OCI-LY7 (cell line): ENCODE measurements around the gene HAVCR2. TPM values are rescaled to one million over a fixed set of nuclear protein-coding genes. Genes with fewer than 3 reads are reported as not detected.

Source experiments
- BruUV-seq: library from RNA; stranded (reverse); fragments of 400-500 nt; replicated peaks from 2 replicates; lab custom pipeline; 2021; lab: Mats Ljungman, UMichigan
- CTCF ChIA-PET: fragments of 300-600 bp; sonication (Branson Sonifier 250); formaldehyde crosslinking; loops from one replicate; lab custom pipeline; 2022; ENCODE audit warnings: antibody characterized with exemption; ENCODE audit not compliant: unreplicated experiment; lab: Charles Lee
- POLR2A ChIA-PET: fragments of 300-600 bp; sonication (Branson Sonifier 250); formaldehyde crosslinking; loops from one replicate; lab custom pipeline; 2022; ENCODE audit warnings: antibody characterized with exemption; lab: Charles Lee
- DNase-seq: peaks from one replicate; pipeline ENCODE4 v3.0.0-alpha.2; 2015; ENCODE audit warnings: low spot score
- H2AFZ ChIP-seq: fragments of 200-600 bp; sonication (generic), shearing (Covaris generic); 2 replicates; pipeline ENCODE4 v1.6.1; 2014; ENCODE audit warnings: mild to moderate bottlenecking, antibody characterized with exemption, low read length, moderate library complexity
- H3K27ac ChIP-seq: fragments of 200-600 bp; sonication (generic); 2 replicates; pipeline ENCODE4 v1.5.1; 2014; ENCODE audit warnings: mixed run types, low read depth, mild to moderate bottlenecking, moderate library complexity, low read length, inconsistent platforms; ENCODE audit not compliant: poor library complexity, severe bottlenecking
- H3K36me3 ChIP-seq: fragments of 200-600 bp; sonication (generic); 2 replicates; pipeline ENCODE4 v1.6.1; 2014; ENCODE audit warnings: mild to moderate bottlenecking, antibody characterized with exemption, low read length, moderate library complexity, mixed read lengths; ENCODE audit not compliant: insufficient read depth
- H3K4me1 ChIP-seq: fragments of 200-600 bp; sonication (generic); 2 replicates; pipeline ENCODE4 v1.5.1; 2014; ENCODE audit warnings: mild to moderate bottlenecking, low read length; ENCODE audit not compliant: insufficient read depth, poor library complexity, severe bottlenecking
- H3K4me2 ChIP-seq: fragments of 200-600 bp; sonication (generic); 2 replicates; pipeline ENCODE4 v1.6.1; 2014; ENCODE audit warnings: mild to moderate bottlenecking, low read length
- H3K4me3 ChIP-seq: fragments of 200-600 bp; sonication (generic); 2 replicates; pipeline ENCODE4 v1.5.1; 2014; ENCODE audit warnings: mild to moderate bottlenecking, low read depth, low read length; ENCODE audit not compliant: poor library complexity, severe bottlenecking
- H3K79me2 ChIP-seq: fragments of 200-600 bp; sonication (generic); 2 replicates; pipeline ENCODE4 v1.6.1; 2016; ENCODE audit warnings: low read depth, mild to moderate bottlenecking, low read length, moderate library complexity, mixed read lengths; ENCODE audit not compliant: insufficient read depth
- H3K9me2 ChIP-seq: fragments of 200-600 bp; sonication (generic); 2 replicates; pipeline ENCODE4 v1.6.1; 2016; ENCODE audit warnings: mild to moderate bottlenecking, low read length, mixed read lengths; ENCODE audit not compliant: insufficient read depth
- H3K9me3 ChIP-seq: fragments of 200-600 bp; sonication (generic); 2 replicates; pipeline ENCODE4 v1.6.1; 2014; ENCODE audit warnings: mild to moderate bottlenecking, mixed run types, low read length, mixed read lengths
- H4K20me1 ChIP-seq: fragments of 200-600 bp; sonication (generic); 2 replicates; pipeline ENCODE4 v1.6.1; 2014; ENCODE audit warnings: mild to moderate bottlenecking, antibody characterized with exemption, low read length, moderate library complexity, mixed read lengths; ENCODE audit not compliant: insufficient read depth
- CTCF ChIP-seq: fragments of 200-600 bp; sonication (generic); conservative IDR thresholded peaks from 2 replicates; pipeline ENCODE4 v1.5.1; 2014; ENCODE audit warnings: mild to moderate bottlenecking, antibody characterized with exemption, low read length, moderate library complexity, mixed read lengths
- EZH2phosphoT487 ChIP-seq: fragments of 200-600 bp; sonication (generic); IDR thresholded peaks from 2 replicates; pipeline ENCODE4 v1.6.1; 2018; ENCODE audit warnings: low read depth, borderline replicate concordance, mild to moderate bottlenecking, mixed run types, antibody characterized with exemption, low read length, moderate library complexity, mixed read lengths
- intact Hi-C: fragments of 100-400 bp; cut with micrococcal nuclease; formaldehyde crosslinking; loops from one replicate; pipeline ENCODE4 v1.10.0; 2022; ENCODE audit not compliant: unreplicated experiment
- total RNA-seq, 2 experiments: library from RNA; depleted of rRNA in 1 of 2; stranded (reverse); fragments of >200 nt in 1 of 2; shearing (Covaris generic) in 1 of 2; gene quantifications; 2 replicates each; pipeline ENCODE4 v1.2.3, GENCODE V29; 2014 to 2022

The HAVCR2 gene
- total RNA-seq, 2 experiments from 2014 or later = 4.2 to 4.4 TPM

GRCh38 chr5:157109744-157110143, 900 bp upstream of the HAVCR2 start:
- H3K9me3 ChIP-seq = no peaks in the 10 kb centered on the region
- BruUV-seq = no TSS peak
- H3K4me3 ChIP-seq = peak overlapping the region; percentile 63
- intact Hi-C loops = loop anchor here (2.0 kb wide), 1 partner anchor 129 kb away; no protein-coding TSS in a partner anchor
- H3K36me3 ChIP-seq = 0 out of 2 replicates have a peak, but pooled peaks cover 3% of the 10 kb centered on the region
- no peak for TF ChIP-seq EZH2phosphoT487
- TF ChIP-seq CTCF = no peak
- peak overlapping the region; percentile 82 for H3K27ac ChIP-seq
- no peaks in the 10 kb centered on the region for H3K9me2 ChIP-seq
- no peaks in the 10 kb centered on the region for H4K20me1 ChIP-seq
- peak; percentile 80 for DNase-seq
- peak overlapping the region; percentile 78 for H3K4me2 ChIP-seq
- peaks cover 9% of the 10 kb centered on the region; the same call in 1 of the 2 replicates for H3K79me2 ChIP-seq
- ChIA-PET POLR2A (interaction anchor here (0.8 to 1.9 kb wide), 5 partner anchors 14 to 410 kb away, joined by 3 to 10 read pairs (median 3); partner anchors contain the start of gene MED7), CTCF (interaction anchor here (1.1 kb wide), 1 partner anchor 11 kb away, joined by 3 read pairs; no protein-coding TSS in a partner anchor)
- peak overlapping the region; percentile 95 for H2AFZ ChIP-seq
- peaks cover 42% of the 10 kb centered on the region for H3K4me1 ChIP-seq

GRCh38 chr5:157107508-157107907, 1.3 kb downstream of the HAVCR2 start:
- ChIA-PET POLR2A (interaction anchor here (0.8 kb wide), 1 partner anchor 35 kb away, joined by 3 read pairs; the partner anchor contains the start of gene MED7), CTCF (no interaction called here)
- peak overlapping the region; percentile 78 for H3K4me2 ChIP-seq

DNA sequence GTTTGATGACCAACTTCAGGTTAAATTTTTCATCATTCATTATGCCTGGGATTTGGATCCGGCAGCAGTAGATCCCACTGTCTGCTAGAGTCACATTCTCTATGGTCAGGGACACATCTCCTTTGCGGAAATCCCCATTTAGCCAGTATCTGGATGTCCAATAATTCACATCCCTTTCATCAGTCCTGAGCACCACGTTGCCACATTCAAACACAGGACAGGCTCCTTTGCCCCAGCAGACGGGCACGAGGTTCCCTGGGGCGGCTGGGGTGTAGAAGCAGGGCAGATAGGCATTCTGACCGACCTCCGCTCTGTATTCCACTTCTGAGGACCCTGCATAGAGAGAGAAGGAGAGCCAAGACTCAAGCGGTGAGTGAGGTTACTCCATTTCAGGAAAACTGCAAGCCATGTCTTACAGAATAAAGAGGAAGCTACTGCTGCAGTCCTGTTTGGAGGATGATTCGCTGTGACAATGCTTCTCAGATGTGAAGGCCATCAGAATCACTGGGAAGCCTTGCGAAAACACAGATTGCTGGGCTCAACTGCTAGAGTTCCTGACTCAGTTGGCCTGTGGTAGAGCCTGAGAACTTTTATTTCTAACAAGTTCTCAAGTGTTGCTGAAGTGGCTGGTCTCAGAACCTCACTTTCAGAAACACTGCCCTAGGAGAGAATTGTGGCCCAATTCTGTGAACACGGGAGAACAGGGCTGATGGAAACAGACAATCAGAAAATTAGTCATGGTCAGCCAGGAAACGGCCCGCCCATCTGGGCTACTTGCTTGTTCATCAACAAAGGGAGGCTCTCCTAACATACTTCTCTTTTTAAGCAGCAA, 2.0 kb downstream of the HAVCR2 start:
- ChIA-PET CTCF (no interaction called here), POLR2A (no interaction called here)
- Histone ChIP-seq H3K9me2 (no peaks in the 10 kb centered on the region), H3K4me1 (peaks cover 42% of the 10 kb centered on the region), H3K4me3 (peak overlapping the region; percentile 58), H3K9me3 (no peaks in the 10 kb centered on the region), H3K36me3 (0 out of 2 replicates have a peak, but pooled peaks cover 3% of the 10 kb centered on the region), H3K79me2 (peaks cover 9% of the 10 kb centered on the region; the same call in 1 of the 2 replicates), H2AFZ (peak overlapping the region; percentile 78), H3K27ac (peak overlapping the region; percentile 29), H4K20me1 (no peaks in the 10 kb centered on the region), H3K4me2 (peak overlapping the region; percentile 78)
- BruUV-seq = no TSS peak
- intact Hi-C loops = no loop called here
- peak; percentile 24 for DNase-seq
- TF ChIP-seq EZH2phosphoT487 = no peak

More at GRCh38 chr5:157107508-157107907, 1.3 kb downstream of the HAVCR2 start:
- Histone ChIP-seq H3K9me2 (no peaks in the 10 kb centered on the region), H3K9me3 (no peaks in the 10 kb centered on the region), H4K20me1 (no peaks in the 10 kb centered on the region), H3K36me3 (0 out of 2 replicates have a peak, but pooled peaks cover 3% of the 10 kb centered on the region), H2AFZ (peak overlapping the region; percentile 78), H3K4me1 (peaks cover 42% of the 10 kb centered on the region), H3K4me3 (peak overlapping the region; percentile 58), H3K79me2 (peaks cover 9% of the 10 kb centered on the region; the same call in 1 of the 2 replicates), H3K27ac (peak overlapping the region; percentile 29)
- intact Hi-C loops = no loop called here
- no peak for DNase-seq
- TF ChIP-seq EZH2phosphoT487 = no peak
- no TSS peak for BruUV-seq
